Effector memory CD4-positive, alpha-beta T cell (primary cell): Measurements from ENCODE around the gene CPB2.

Experiments used
- DNase-seq, 3 donors: peaks; one replicate each; pipeline ENCODE4 v3.0.0-alpha.2; 2020
- H3K27ac ChIP-seq: 2 replicates; pipeline ENCODE4 v1.7.0; 2013; ENCODE audit warnings: mild to moderate bottlenecking, low read length, moderate library complexity; ENCODE audit not compliant: insufficient read depth, poor library complexity, severe bottlenecking
- H3K27me3 ChIP-seq: replicated peaks from 2 replicates; pipeline ENCODE4 v1.7.0; 2013; ENCODE audit warnings: mild to moderate bottlenecking, low read length; ENCODE audit not compliant: insufficient read depth, control insufficient read depth, poor library complexity, severe bottlenecking
- H3K36me3 ChIP-seq: 2 replicates; pipeline ENCODE4 v1.7.0; 2013; ENCODE audit warnings: mild to moderate bottlenecking, low read length, moderate library complexity; ENCODE audit not compliant: control insufficient read depth, insufficient read depth
- H3K4me1 ChIP-seq: 2 replicates; pipeline ENCODE4 v1.7.0; 2013; ENCODE audit warnings: low read length, mild to moderate bottlenecking; ENCODE audit not compliant: control insufficient read depth, insufficient read depth, poor library complexity, severe bottlenecking
- H3K4me3 ChIP-seq: 2 replicates; pipeline ENCODE4 v1.7.0; 2013; ENCODE audit warnings: low read length, low read depth, mild to moderate bottlenecking; ENCODE audit not compliant: insufficient read depth, poor library complexity, severe bottlenecking
- H3K9me3 ChIP-seq: 2 replicates; pipeline ENCODE4 v1.7.0; 2013; ENCODE audit warnings: mild to moderate bottlenecking, low read length, moderate library complexity; ENCODE audit not compliant: control insufficient read depth

CPB2 gene

GRCh38 chr13:46116653-46117502 lies 12.0 kb upstream of the CPB2 start:
- no peak for DNase-seq
- Histone ChIP-seq H3K4me1 (no peaks in the 10 kb centered on the region), H3K4me3 (no peak overlapping the region), H3K36me3 (no peaks in the 10 kb centered on the region), H3K9me3 (no peaks in the 10 kb centered on the region), H3K27me3 (no peaks in the 10 kb centered on the region), H3K27ac (no peak overlapping the region)

GRCh38 chr13:46114613-46115012 lies 9.8 kb upstream of the CPB2 start:
- Histone ChIP-seq H3K27me3 (no peaks in the 10 kb centered on the region), H3K4me1 (no peaks in the 10 kb centered on the region), H3K9me3 (no peaks in the 10 kb centered on the region), H3K4me3 (no peak overlapping the region), H3K27ac (no peak overlapping the region), H3K36me3 (no peaks in the 10 kb centered on the region)
- no peak for DNase-seq

DNA sequence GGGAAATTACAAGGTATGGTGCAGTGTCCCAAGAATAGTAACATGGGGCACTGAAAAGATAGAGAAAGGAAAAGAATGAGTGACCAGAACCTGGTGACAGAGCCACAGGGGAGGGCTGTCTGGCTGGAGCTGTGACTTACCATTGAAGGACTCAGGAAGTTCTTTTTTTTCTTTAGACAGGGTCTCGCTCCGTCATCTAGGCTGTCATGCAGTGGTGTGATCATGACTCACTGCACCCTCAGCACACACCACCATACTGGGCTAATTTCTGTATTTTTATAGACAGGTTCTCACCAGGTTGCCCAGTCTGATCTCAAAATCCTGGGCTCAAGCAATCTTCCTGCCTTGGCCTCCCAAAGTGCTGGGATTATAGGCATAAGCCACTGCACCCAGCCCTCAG lies 8.8 kb upstream of the CPB2 start:
- Histone ChIP-seq H3K4me1 (no peaks in the 10 kb centered on the region), H3K36me3 (no peaks in the 10 kb centered on the region), H3K27ac (no peak overlapping the region), H3K9me3 (no peaks in the 10 kb centered on the region), H3K4me3 (no peak overlapping the region), H3K27me3 (no peaks in the 10 kb centered on the region)
- no peak for DNase-seq

DNA sequence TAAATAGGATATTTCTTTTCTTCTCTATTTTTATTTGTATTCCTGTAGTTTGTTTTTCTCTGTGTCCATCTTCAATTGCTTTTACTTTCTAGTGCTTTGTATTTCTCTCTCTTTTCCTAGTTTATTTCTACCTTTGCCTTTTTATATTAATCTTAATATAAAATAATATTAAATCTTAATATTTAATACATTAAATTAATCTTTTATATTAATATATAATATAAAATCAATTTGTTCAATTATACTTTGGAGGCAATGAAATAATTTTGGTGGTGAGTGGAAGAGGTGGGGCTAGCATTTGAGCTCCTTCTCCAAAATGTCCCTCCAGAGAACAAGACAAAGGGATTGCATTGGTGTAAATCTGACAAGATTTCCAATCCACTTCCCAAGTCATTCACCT lies 6.3 kb upstream of the CPB2 start:
- Histone ChIP-seq H3K27ac (no peak overlapping the region), H3K4me1 (no peaks in the 10 kb centered on the region), H3K36me3 (no peaks in the 10 kb centered on the region), H3K27me3 (no peaks in the 10 kb centered on the region), H3K4me3 (no peak overlapping the region), H3K9me3 (no peaks in the 10 kb centered on the region)
- DNase-seq = no peak

- no peak overlapping the region for H3K27ac ChIP-seq
Measured at GRCh38 chr13:46109451-46109850, 4.6 kb upstream of the CPB2 start.

DNA sequence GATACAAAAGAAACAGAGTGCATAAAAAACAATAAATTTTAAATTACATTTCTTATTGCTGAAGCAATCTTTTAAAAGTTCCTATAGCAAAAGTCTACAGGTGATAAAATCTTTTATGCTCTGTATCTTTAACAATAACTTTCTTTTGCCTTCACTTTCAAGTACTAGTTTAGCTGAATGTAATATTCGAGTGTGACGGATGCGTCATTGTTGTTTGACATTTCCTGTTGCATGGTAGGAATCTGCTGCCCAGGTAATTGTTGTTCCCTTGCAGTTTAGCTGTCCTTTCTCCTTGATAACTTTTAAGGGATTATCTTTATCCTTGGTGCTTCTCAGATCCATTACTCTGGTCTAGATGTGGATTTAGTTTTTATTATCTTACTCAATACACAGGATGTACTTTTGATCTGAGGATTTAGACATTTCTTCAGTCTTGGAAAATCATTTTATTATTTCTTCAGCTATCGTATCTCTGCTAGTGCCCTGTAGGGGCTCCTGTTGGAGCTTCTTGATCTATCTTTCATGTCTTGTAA lies 2.1 kb upstream of the CPB2 start:
- no peak for DNase-seq
- Histone ChIP-seq H3K27me3 (no peaks in the 10 kb centered on the region), H3K9me3 (no peaks in the 10 kb centered on the region), H3K4me1 (no peaks in the 10 kb centered on the region), H3K27ac (no peak overlapping the region), H3K36me3 (no peaks in the 10 kb centered on the region), H3K4me3 (no peak overlapping the region)

More at GRCh38 chr13:46109451-46109850, 4.6 kb upstream of the CPB2 start:
- Histone ChIP-seq H3K4me3 (no peak overlapping the region), H3K27me3 (no peaks in the 10 kb centered on the region), H3K9me3 (no peaks in the 10 kb centered on the region), H3K4me1 (no peaks in the 10 kb centered on the region), H3K36me3 (no peaks in the 10 kb centered on the region)
- DNase-seq = no peak

DNA sequence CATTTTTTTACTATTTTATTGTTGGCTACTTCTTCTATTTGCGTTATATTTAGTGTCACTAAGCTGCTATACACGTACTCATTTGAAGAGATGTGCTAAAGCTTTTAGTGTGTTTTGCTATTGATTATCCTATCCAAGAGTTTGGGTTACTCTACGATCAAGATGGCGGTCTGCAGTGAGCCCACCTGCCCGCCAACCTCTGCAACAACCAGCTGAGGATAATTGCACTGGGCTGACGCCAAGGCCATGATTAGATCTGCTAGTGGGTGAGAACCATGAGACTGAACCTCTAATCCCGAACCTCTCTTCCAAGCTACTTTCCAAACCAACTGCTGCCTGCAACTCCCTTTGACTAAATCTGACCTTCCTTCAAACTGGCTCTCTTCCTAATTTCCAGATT lies 1.8 kb downstream of the CPB2 start:
- Histone ChIP-seq H3K9me3 (no peaks in the 10 kb centered on the region), H3K4me3 (no peak overlapping the region), H3K27ac (no peak overlapping the region), H3K4me1 (no peaks in the 10 kb centered on the region), H3K36me3 (no peaks in the 10 kb centered on the region), H3K27me3 (no peaks in the 10 kb centered on the region)
- DNase-seq = no peak

DNA sequence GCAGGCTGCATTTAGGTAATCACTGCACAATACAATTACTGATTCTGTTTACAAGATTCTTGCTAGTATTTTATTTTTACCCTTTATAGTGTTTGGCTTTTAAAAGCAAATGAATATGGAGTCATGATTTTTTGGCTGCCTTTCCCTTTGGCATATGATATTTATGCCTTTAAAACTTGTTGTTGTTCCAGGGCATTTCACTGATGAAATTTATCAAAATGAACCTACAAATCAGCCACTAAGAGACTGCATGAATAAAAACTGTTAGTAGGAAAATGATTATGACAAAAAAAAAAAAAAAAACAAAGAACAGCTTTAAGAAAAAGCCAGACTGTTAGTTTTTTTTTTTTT lies 2.6 kb downstream of the CPB2 start:
- DNase-seq = no peak
- H3K36me3 ChIP-seq = no peaks in the 10 kb centered on the region

GRCh38 chr13:46101484-46102254 lies 3.2 kb downstream of the CPB2 start:
- H3K9me3 ChIP-seq = no peaks in the 10 kb centered on the region
- no peak for DNase-seq
- no peaks in the 10 kb centered on the region for H3K27me3 ChIP-seq
- H3K4me1 ChIP-seq = no peaks in the 10 kb centered on the region
- H3K4me3 ChIP-seq = no peak overlapping the region
- H3K27ac ChIP-seq = no peak overlapping the region
- H3K36me3 ChIP-seq = no peaks in the 10 kb centered on the region

More for the DNA sequence above, 2.6 kb downstream of the CPB2 start:
- Histone ChIP-seq H3K4me1 (no peaks in the 10 kb centered on the region), H3K27ac (no peak overlapping the region), H3K4me3 (no peak overlapping the region), H3K9me3 (no peaks in the 10 kb centered on the region), H3K27me3 (no peaks in the 10 kb centered on the region)

DNA sequence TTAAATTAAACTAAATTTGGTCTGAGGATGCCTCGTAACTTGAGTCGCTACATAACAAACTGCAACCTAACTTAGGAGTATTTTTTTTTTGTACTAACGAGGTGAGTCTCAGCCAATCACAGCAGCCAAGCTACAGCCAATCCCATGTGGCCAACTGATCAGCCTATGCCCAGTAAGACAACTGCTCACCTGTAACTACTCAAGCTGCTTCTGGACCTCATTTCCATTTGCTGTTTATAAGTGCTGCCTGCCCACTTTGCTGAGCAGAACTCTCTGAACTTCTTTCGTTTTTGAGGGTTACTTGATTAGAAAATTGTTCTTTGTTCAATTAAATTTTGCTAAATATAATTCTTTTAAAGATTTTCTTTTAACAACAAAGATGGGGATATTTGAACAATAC lies 3.8 kb downstream of the CPB2 start:
- no peaks in the 10 kb centered on the region for H3K9me3 ChIP-seq
- no peak overlapping the region for H3K4me3 ChIP-seq
- no peak overlapping the region for H3K27ac ChIP-seq
- H3K27me3 ChIP-seq = no peaks in the 10 kb centered on the region
- no peaks in the 10 kb centered on the region for H3K4me1 ChIP-seq
- H3K36me3 ChIP-seq = no peaks in the 10 kb centered on the region
- no peak for DNase-seq
